IPS-15b (cell line): ENCODE measurements around the gene NFATC2.
A peak's percentile ranks its signal among the peaks of the same experiment; 100 is the strongest.

Experiments used
- H3K27me3 ChIP-seq: one replicate; pipeline ENCODE4 v1.6.1; 2013; ENCODE audit warnings: low read length; ENCODE audit not compliant: control insufficient read depth, insufficient read depth
- H3K36me3 ChIP-seq: one replicate; pipeline ENCODE4 v1.6.1; 2013; ENCODE audit warnings: low read length; ENCODE audit not compliant: control insufficient read depth, insufficient read depth
- H3K4me1 ChIP-seq: one replicate; pipeline ENCODE4 v1.6.1; 2013; ENCODE audit warnings: mild to moderate bottlenecking, low read length; ENCODE audit not compliant: control insufficient read depth, insufficient read depth
- H3K4me3 ChIP-seq: one replicate; pipeline ENCODE4 v1.5.1; 2013; ENCODE audit warnings: low read depth, low read length
- H3K9ac ChIP-seq: one replicate; pipeline ENCODE4 v1.6.1; 2013; ENCODE audit warnings: low read depth, mild to moderate bottlenecking, low read length
- H3K9me3 ChIP-seq: one replicate; pipeline ENCODE4 v1.6.1; 2013; ENCODE audit warnings: mild to moderate bottlenecking, low read length; ENCODE audit not compliant: control insufficient read depth, insufficient read depth

The NFATC2 gene

GRCh38 chr20:51542571-51543421 is at the start of gene NFATC2:
NFATC2 (minus strand) TSS chr20:51542719; CDS start chr20:51542499, 220 bp downstream.
- H3K4me1 ChIP-seq: no peaks in the 10 kb centered on the region
- no peak within 1 kb of the TSS for H3K9ac ChIP-seq
- peaks cover 48% of the 10 kb centered on the region for H3K27me3 ChIP-seq
- H3K9me3 ChIP-seq: no peaks in the 10 kb centered on the region
- H3K4me3 ChIP-seq: peak within 1 kb of the TSS; percentile 44
- H3K36me3 ChIP-seq: no peaks in the 10 kb centered on the region

DNA sequence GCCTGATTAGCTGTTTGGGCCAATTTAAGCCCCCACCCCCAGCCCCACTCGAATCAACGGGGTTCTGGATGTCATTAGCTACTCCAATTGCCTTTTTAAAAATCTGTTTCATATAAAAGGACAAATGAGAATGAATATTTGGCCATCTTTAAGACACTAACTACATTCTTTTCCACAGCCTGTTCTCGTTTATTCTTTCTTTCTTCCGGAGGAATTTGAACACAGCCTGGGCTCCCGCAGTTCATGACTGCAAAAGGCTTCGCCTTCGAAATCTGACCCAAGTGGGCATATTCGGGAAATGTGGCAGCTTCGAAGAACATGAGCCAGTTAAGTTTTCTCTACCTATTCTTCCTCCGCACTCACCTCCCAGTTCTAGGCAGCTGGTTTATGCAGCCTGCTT is 49.4 kb upstream of the NFATC2 start:
- H3K27me3 ChIP-seq: no peaks in the 10 kb centered on the region
- H3K36me3 ChIP-seq: no peaks in the 10 kb centered on the region
- no peak overlapping the region for H3K4me3 ChIP-seq
- H3K4me1 ChIP-seq: peaks cover 1% of the 10 kb centered on the region
- no peaks in the 10 kb centered on the region for H3K9me3 ChIP-seq
- no peak overlapping the region for H3K9ac ChIP-seq

- H3K4me1 ChIP-seq: no peaks in the 10 kb centered on the region
- H3K9me3 ChIP-seq: no peaks in the 10 kb centered on the region
- H3K4me3 ChIP-seq: no peak overlapping the region
- H3K9ac ChIP-seq: no peak overlapping the region
- H3K36me3 ChIP-seq: no peaks in the 10 kb centered on the region
- no peaks in the 10 kb centered on the region for H3K27me3 ChIP-seq
These were observed 46.2 kb upstream of the NFATC2 start for GRCh38 chr20:51588762-51589161.

GRCh38 chr20:51587145-51587544 is 44.6 kb upstream of the NFATC2 start:
- Histone ChIP-seq H3K36me3 (no peaks in the 10 kb centered on the region), H3K4me1 (no peaks in the 10 kb centered on the region), H3K27me3 (no peaks in the 10 kb centered on the region), H3K4me3 (no peak overlapping the region), H3K9me3 (no peaks in the 10 kb centered on the region), H3K9ac (no peak overlapping the region)

DNA sequence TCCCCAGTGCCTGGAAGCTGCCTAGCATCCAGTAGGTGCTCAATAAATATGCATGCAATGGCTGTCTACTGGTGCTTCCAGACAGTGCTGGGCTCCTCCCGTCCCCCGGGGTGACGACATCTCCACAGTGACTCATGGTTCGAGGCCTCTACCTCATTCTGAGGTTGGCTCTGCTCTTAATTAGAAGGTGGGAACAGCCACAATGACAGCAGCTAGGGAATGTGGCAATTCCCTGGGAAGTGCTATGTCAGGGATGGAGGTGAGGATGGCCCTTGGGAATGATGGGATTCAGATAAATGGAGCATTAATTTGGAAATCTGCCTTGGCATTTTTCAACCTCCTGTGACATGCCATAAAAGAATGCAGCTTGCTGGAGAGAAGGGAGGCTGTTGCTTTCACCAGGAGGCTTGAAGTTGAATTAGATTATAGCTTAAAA is 43.5 kb upstream of the NFATC2 start:
- Histone ChIP-seq H3K4me1 (no peaks in the 10 kb centered on the region), H3K36me3 (no peaks in the 10 kb centered on the region), H3K9ac (no peak overlapping the region), H3K9me3 (no peaks in the 10 kb centered on the region), H3K27me3 (no peaks in the 10 kb centered on the region), H3K4me3 (no peak overlapping the region)

- Histone ChIP-seq H3K9me3 (no peaks in the 10 kb centered on the region), H3K4me3 (no peak overlapping the region), H3K36me3 (no peaks in the 10 kb centered on the region), H3K9ac (no peak overlapping the region), H3K27me3 (no peaks in the 10 kb centered on the region), H3K4me1 (no peaks in the 10 kb centered on the region)
These were observed 42.6 kb upstream of the NFATC2 start for GRCh38 chr20:51585148-51585547.

DNA sequence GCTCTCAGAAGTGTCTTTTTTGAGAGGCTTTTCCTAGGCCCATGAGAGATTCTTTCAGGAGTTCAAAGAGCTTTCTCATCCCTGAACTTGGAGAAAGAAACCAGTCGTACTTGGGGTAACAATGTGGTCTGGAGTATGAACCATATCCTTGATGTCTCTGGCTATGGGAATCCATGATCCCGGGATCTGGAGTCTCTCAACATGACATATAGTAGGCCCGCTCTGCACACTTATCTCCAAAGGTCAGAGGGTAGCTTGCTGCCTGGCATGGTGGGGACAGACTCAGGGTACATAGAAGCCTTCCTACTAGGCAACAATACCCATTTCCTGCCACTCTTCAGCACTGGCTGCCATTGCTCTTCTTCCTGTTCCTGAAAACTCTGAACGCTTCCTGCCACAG is 42.2 kb upstream of the NFATC2 start:
- H3K9ac ChIP-seq: no peak overlapping the region

GRCh38 chr20:51584116-51584515 is 41.6 kb upstream of the NFATC2 start:
- H3K9me3 ChIP-seq: no peaks in the 10 kb centered on the region
- no peaks in the 10 kb centered on the region for H3K36me3 ChIP-seq
- no peak overlapping the region for H3K9ac ChIP-seq
- H3K4me3 ChIP-seq: no peak overlapping the region
- H3K27me3 ChIP-seq: no peaks in the 10 kb centered on the region
- no peaks in the 10 kb centered on the region for H3K4me1 ChIP-seq

More for the DNA sequence above, 42.2 kb upstream of the NFATC2 start:
- no peaks in the 10 kb centered on the region for H3K27me3 ChIP-seq
- no peak overlapping the region for H3K4me3 ChIP-seq
- no peaks in the 10 kb centered on the region for H3K36me3 ChIP-seq
- no peaks in the 10 kb centered on the region for H3K9me3 ChIP-seq
- no peaks in the 10 kb centered on the region for H3K4me1 ChIP-seq

DNA sequence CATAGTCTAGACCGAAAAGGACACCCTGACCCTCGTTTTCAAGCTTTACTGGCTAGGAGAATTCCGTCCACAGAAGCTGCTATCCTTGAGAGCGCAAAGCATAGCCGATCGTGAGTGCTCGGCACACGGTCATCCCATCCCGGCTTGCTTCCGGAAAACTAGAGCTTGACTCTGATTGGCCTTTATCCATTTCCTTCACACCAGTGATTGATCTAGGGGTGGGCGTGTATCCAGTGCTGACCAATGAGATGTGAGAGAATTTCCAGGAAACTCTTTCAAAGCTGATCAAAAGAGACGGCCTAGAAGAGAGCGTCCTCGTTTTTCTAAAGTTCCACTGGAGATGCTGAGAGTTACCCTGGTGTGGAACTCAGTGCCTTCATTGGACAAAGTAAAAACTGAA is 41.0 kb upstream of the NFATC2 start:
- Histone ChIP-seq H3K36me3 (no peaks in the 10 kb centered on the region), H3K4me3 (no peak overlapping the region), H3K4me1 (no peaks in the 10 kb centered on the region), H3K9me3 (no peaks in the 10 kb centered on the region), H3K9ac (no peak overlapping the region), H3K27me3 (no peaks in the 10 kb centered on the region)

DNA sequence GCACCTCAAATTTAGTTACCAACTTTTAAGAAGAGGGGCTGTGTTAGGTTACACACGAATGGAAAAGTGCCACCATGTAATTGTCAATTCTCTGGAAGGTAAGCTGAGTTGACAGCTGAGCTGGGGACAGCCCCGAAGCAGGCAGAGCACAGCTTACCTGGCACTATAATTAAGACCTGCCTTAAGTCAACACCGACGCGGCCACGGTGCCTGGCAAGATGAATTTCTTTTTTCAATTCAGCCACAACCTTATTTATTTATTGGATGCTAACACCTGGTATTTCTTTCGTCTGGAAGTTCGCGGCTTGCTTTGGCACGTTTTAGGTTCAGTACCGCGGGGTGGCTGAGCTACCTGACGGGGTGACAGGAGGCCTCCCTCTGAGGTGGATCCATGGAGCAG is 40.6 kb upstream of the NFATC2 start:
- no peaks in the 10 kb centered on the region for H3K9me3 ChIP-seq
- no peaks in the 10 kb centered on the region for H3K27me3 ChIP-seq
- no peaks in the 10 kb centered on the region for H3K4me1 ChIP-seq
- H3K4me3 ChIP-seq: no peak overlapping the region
- no peaks in the 10 kb centered on the region for H3K36me3 ChIP-seq
- no peak overlapping the region for H3K9ac ChIP-seq

DNA sequence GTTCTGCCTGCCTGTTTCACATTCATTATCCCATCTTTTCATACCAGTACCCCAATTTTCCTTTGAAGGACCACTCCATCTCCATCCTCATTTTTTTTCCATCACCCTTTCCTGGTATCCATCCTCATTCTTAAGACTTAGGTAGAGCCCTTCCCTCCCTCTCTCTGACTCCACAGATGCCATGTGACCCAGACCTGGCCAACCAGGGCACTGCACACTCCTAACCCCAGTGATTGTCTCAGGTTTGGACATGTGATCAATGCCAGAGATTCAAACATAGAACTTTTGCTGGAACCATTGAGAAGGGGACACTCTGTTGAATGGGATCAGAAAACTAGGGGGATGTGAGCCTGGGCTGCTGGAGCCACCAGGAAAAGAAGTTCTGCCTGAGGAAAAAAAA is 39.1 kb upstream of the NFATC2 start:
- H3K4me3 ChIP-seq: no peak overlapping the region
- no peaks in the 10 kb centered on the region for H3K36me3 ChIP-seq
- no peaks in the 10 kb centered on the region for H3K4me1 ChIP-seq
- H3K27me3 ChIP-seq: no peaks in the 10 kb centered on the region
- no peak overlapping the region for H3K9ac ChIP-seq
- H3K9me3 ChIP-seq: no peaks in the 10 kb centered on the region

GRCh38 chr20:51579137-51579536 is 36.6 kb upstream of the NFATC2 start:
- Histone ChIP-seq H3K36me3 (no peaks in the 10 kb centered on the region), H3K4me1 (no peaks in the 10 kb centered on the region), H3K27me3 (no peaks in the 10 kb centered on the region), H3K9me3 (no peaks in the 10 kb centered on the region), H3K4me3 (no peak overlapping the region), H3K9ac (no peak overlapping the region)
